CD14-positive monocyte (primary cell): ENCODE data around the gene ARHGAP20. TPM values are rescaled to one million over a fixed set of nuclear protein-coding genes. Genes with fewer than 3 reads are reported as not detected.

Experiments
- DNase-seq, 3 donors: peaks; one replicate each; pipeline ENCODE4 v3.0.0-alpha.2; 2011 to 2022
- H2AFZ ChIP-seq: 2 replicates; pipeline ENCODE4 v1.6.0; 2012; ENCODE audit warnings: mild to moderate bottlenecking, low read depth, low read length, inconsistent platforms; ENCODE audit not compliant: insufficient read depth, poor library complexity, severe bottlenecking
- H3K27ac ChIP-seq, 2 donors: 1 replicate in 1 of 2; 2 replicates in 1 of 2; pipeline ENCODE4 v1.5.1; 2012 to 2013; ENCODE audit warnings: low read length in 2 of 2, control low read depth in 1 of 2, inconsistent platforms in 1 of 2, low read depth in 1 of 2, mild to moderate bottlenecking in 1 of 2
- H3K27me3 ChIP-seq, 2 donors: one replicate each; pipeline versions ENCODE4 v1.6.0 to v1.6.1; 2011 to 2013; ENCODE audit warnings: low read length in 2 of 2; ENCODE audit not compliant: control insufficient read depth in 2 of 2, insufficient read depth in 2 of 2
- H3K36me3 ChIP-seq, 2 donors: replicated peaks in 1 of 2; 1 replicate in 1 of 2; 2 replicates in 1 of 2; pipeline versions ENCODE4 v1.5.1 to v1.6.1; 2012 to 2013; ENCODE audit warnings: low read length in 2 of 2, control low read depth in 1 of 2, inconsistent platforms in 1 of 2, mild to moderate bottlenecking in 1 of 2; ENCODE audit not compliant: insufficient read depth in 2 of 2, control insufficient read depth in 1 of 2
- H3K4me1 ChIP-seq, 2 donors: 1 replicate in 1 of 2; 2 replicates in 1 of 2; pipeline versions ENCODE4 v1.5.1 to v1.6.1; 2012 to 2013; ENCODE audit warnings: low read length in 2 of 2, control low read depth in 1 of 2, inconsistent platforms in 1 of 2, mild to moderate bottlenecking in 1 of 2, moderate library complexity in 1 of 2; ENCODE audit not compliant: insufficient read depth in 2 of 2, control insufficient read depth in 1 of 2
- H3K4me2 ChIP-seq: replicated peaks from 2 replicates; pipeline ENCODE3; 2012; ENCODE audit warnings: low read length, moderate library complexity, mild to moderate bottlenecking; ENCODE audit not compliant: poor library complexity, severe bottlenecking; ENCODE audit errors: extremely low read depth
- H3K4me3 ChIP-seq, 3 experiments: fragments of 200-600 bp in 1 of 3; sonication (generic) in 1 of 3; replicated peaks in 1 of 3; 1 replicate in 2 of 3; 2 replicates in 1 of 3; pipeline ENCODE4 v1.5.1; 2011 to 2013; ENCODE audit warnings: low read length in 3 of 3, mild to moderate bottlenecking in 3 of 3, control low read depth in 2 of 3, low read depth in 2 of 3, inconsistent platforms in 1 of 3, moderate library complexity in 1 of 3
- H3K79me2 ChIP-seq: 2 replicates; pipeline ENCODE4 v1.6.0; 2012; ENCODE audit warnings: mild to moderate bottlenecking, control low read depth, inconsistent platforms, low read length, moderate library complexity; ENCODE audit not compliant: insufficient read depth
- H3K9ac ChIP-seq: 2 replicates; pipeline ENCODE4 v1.6.0; 2017; ENCODE audit warnings: low read length, mild to moderate bottlenecking; ENCODE audit not compliant: insufficient read depth, poor library complexity, severe bottlenecking
- H3K9me3 ChIP-seq, 2 donors: replicated peaks in 1 of 2; 1 replicate in 1 of 2; 2 replicates in 1 of 2; pipeline versions ENCODE4 v1.5.1 to v1.6.1; 2012 to 2013; ENCODE audit warnings: low read length in 2 of 2, control low read depth in 1 of 2; ENCODE audit not compliant: control insufficient read depth in 1 of 2, insufficient read depth in 1 of 2
- H4K20me1 ChIP-seq: 2 replicates; pipeline ENCODE4 v1.6.0; 2012; ENCODE audit warnings: mild to moderate bottlenecking, low read length, control low read depth, moderate library complexity; ENCODE audit not compliant: insufficient read depth
- H3K27ac Mint-ChIP-seq, 7 donors: one replicate each; pipeline ENCODE4 v1.8.0; 2020; ENCODE audit warnings: mild to moderate bottlenecking in 7 of 7, mixed read lengths in 7 of 7, moderate library complexity in 6 of 7, inconsistent platforms in 2 of 7
- H3K27me3 Mint-ChIP-seq, 3 donors: one replicate each; pipeline ENCODE4 v1.8.0; 2021 to 2022; ENCODE audit warnings: low read depth in 3 of 3, mild to moderate bottlenecking in 3 of 3, mixed read lengths in 3 of 3, moderate library complexity in 3 of 3, inconsistent platforms in 1 of 3
- H3K36me3 Mint-ChIP-seq, 2 donors: one replicate each; pipeline ENCODE4 v1.8.0; 2020; ENCODE audit warnings: mixed read lengths in 2 of 2, inconsistent platforms in 1 of 2, mild to moderate bottlenecking in 1 of 2
- H3K4me1 Mint-ChIP-seq: one replicate; pipeline ENCODE4 v1.8.0; 2020; ENCODE audit warnings: mild to moderate bottlenecking, mixed read lengths
- H3K4me3 Mint-ChIP-seq, 2 donors: one replicate each; pipeline ENCODE4 v1.8.0; 2020; ENCODE audit warnings: mild to moderate bottlenecking in 2 of 2, mixed read lengths in 2 of 2, moderate library complexity in 1 of 2
- H3K9me3 Mint-ChIP-seq, 7 donors: one replicate each; pipeline ENCODE4 v1.8.0; 2020 to 2022; ENCODE audit warnings: mixed read lengths in 7 of 7, mild to moderate bottlenecking in 6 of 7, moderate library complexity in 6 of 7, inconsistent platforms in 2 of 7
- CTCF ChIP-seq: fragments of 200-600 bp; IDR thresholded peaks from one replicate; pipeline ENCODE4 v1.8.0; 2022; ENCODE audit warnings: antibody characterized with exemption, mild to moderate bottlenecking
- WGBS: methylation state at CpG from one replicate; pipeline ENCODE4 v1.1.5; 2013; ENCODE audit warnings: missing lambda C conversion rate; ENCODE audit not compliant: insufficient coverage; 5-methylcytosine and 5-hydroxymethylcytosine counted together
- intact Hi-C, 2 donors: fragments of 100-400 bp; cut with micrococcal nuclease; formaldehyde crosslinking; loops; one replicate each; pipeline versions ENCODE4 v1.15.0 to v1.15.1; 2023
- polyA plus RNA-seq, 3 donors: library from polyadenylated mRNA; depleted of rRNA in 1 of 3; unstranded in 2 of 3; stranded (reverse) in 1 of 3; fragments of 300-500 nt in 2 of 3; fragments of >200 nt in 1 of 3; fragmentation: Illumina TruSeq in 2 of 3; gene quantifications; 1 replicate in 2 of 3; 2 replicates in 1 of 3; pipeline ENCODE4 v1.2.3, GENCODE V29; 2012 to 2021

ARHGAP20 gene
- polyA plus RNA-seq, 3 donors = 0.04 TPM; not detected in 2

GRCh38 chr11:110750100-110750499, 37.9 kb upstream of the ARHGAP20 start:
- no peaks in the 10 kb centered on the region for H3K36me3 ChIP-seq
- no peak overlapping the region for H3K4me2 ChIP-seq
- TF ChIP-seq CTCF = no peak
- Mint-ChIP-seq H3K27ac (no peak overlapping the region), H3K4me1 (no peaks in the 10 kb centered on the region), H3K36me3 (no peaks in the 10 kb centered on the region), H3K9me3 (peaks cover 8 to 27% (median 10%) of the 10 kb centered on the region in 7 donors), H3K4me3 (no peak overlapping the region), H3K27me3 (peaks cover 0 to 2% (median 0%) of the 10 kb centered on the region in 3 donors)
- H4K20me1 ChIP-seq = no peaks in the 10 kb centered on the region
- no peak overlapping the region for H3K27ac ChIP-seq
- no peaks in the 10 kb centered on the region for H3K79me2 ChIP-seq
- no peak overlapping the region for H2AFZ ChIP-seq
- peaks cover 3 to 10% of the 10 kb centered on the region in 2 donors for H3K9me3 ChIP-seq
- H3K4me3 ChIP-seq = no peak overlapping the region
- DNase-seq = no peak
- H3K4me1 ChIP-seq = no peaks in the 10 kb centered on the region
- H3K9ac ChIP-seq = no peak overlapping the region
- intact Hi-C loops = no loop called here
- H3K27me3 ChIP-seq = no peaks in the 10 kb centered on the region

- Histone ChIP-seq H3K27ac (no peak overlapping the region), H3K4me1 (no peaks in the 10 kb centered on the region), H3K36me3 (no peaks in the 10 kb centered on the region), H3K9ac (no peak overlapping the region), H3K9me3 (no peaks in the 10 kb centered on the region), H4K20me1 (no peaks in the 10 kb centered on the region), H3K27me3 (no peaks in the 10 kb centered on the region), H3K4me3 (no peak overlapping the region), H2AFZ (no peak overlapping the region), H3K79me2 (no peaks in the 10 kb centered on the region), H3K4me2 (no peak overlapping the region)
- 84% methylated on average over 2 of the region's 4 CpGs for WGBS
- H3K27me3 Mint-ChIP-seq = peaks cover 0 to 2% (median 0%) of the 10 kb centered on the region in 3 donors
- H3K4me1 Mint-ChIP-seq = no peaks in the 10 kb centered on the region
- no peak overlapping the region for H3K27ac Mint-ChIP-seq
- H3K9me3 Mint-ChIP-seq = peaks cover 0 to 10% (median 5%) of the 10 kb centered on the region in 7 donors
- no peaks in the 10 kb centered on the region for H3K36me3 Mint-ChIP-seq
- no peak overlapping the region for H3K4me3 Mint-ChIP-seq
- intact Hi-C loops = no loop called here
- TF ChIP-seq CTCF = no peak
- no peak for DNase-seq
Measured at GRCh38 chr11:110747531-110747930, 35.3 kb upstream of the ARHGAP20 start.
